ENCODE results near the gene RFXAP.

- no peak for TF ChIP-seq EZH2 (IDR thresholded peaks at IDR 0.05; ENCODE audit: insufficient read depth, poor library complexity, severe bottlenecking)
- no peak for TF ChIP-seq EZH2phosphoT487 (IDR thresholded peaks at IDR 0.05; ENCODE audit: insufficient read depth, low read depth)
Measured at GRCh38 chr13:36822785-36823184, 3.8 kb downstream of the RFXAP start.

All from GM23248 (cell line).